NCI-H2107 treated with DMSO at 0.1 percent for 48 hours (cell line): Measurements from ENCODE around the gene ADD3.

ENCODE experiments used
- DNase-seq: peaks from one replicate; lab custom pipeline; 2025; ENCODE audit not compliant: unreplicated experiment; lab: John Stamatoyannopoulos, UW

Gene ADD3

GRCh38 chr10:110174816-110175215 lies 167.0 kb downstream of the ADD3 start:
- DNase-seq: no peak

GRCh38 chr10:110175406-110175805 lies 167.6 kb downstream of the ADD3 start:
- DNase-seq: no peak

- no peak for DNase-seq
These were observed 168.6 kb downstream of the ADD3 start for GRCh38 chr10:110176141-110177030.

GRCh38 chr10:110179220-110179619 lies 171.4 kb downstream of the ADD3 start:
- no peak for DNase-seq

- no peak for DNase-seq
These were observed 173.7 kb downstream of the ADD3 start for GRCh38 chr10:110181451-110181850.

GRCh38 chr10:110181911-110182310 lies 174.1 kb downstream of the ADD3 start:
- no peak for DNase-seq

GRCh38 chr10:110184398-110184797 lies 176.6 kb downstream of the ADD3 start:
- DNase-seq: no peak
